ENCODE results near the gene DAND5. TPM values are rescaled to one million over a fixed set of nuclear protein-coding genes. Genes with fewer than 3 reads are reported as not detected.

Gene DAND5
- total and polyA plus RNA-seq, 4 experiments from 2014 or later: not detected

DNA sequence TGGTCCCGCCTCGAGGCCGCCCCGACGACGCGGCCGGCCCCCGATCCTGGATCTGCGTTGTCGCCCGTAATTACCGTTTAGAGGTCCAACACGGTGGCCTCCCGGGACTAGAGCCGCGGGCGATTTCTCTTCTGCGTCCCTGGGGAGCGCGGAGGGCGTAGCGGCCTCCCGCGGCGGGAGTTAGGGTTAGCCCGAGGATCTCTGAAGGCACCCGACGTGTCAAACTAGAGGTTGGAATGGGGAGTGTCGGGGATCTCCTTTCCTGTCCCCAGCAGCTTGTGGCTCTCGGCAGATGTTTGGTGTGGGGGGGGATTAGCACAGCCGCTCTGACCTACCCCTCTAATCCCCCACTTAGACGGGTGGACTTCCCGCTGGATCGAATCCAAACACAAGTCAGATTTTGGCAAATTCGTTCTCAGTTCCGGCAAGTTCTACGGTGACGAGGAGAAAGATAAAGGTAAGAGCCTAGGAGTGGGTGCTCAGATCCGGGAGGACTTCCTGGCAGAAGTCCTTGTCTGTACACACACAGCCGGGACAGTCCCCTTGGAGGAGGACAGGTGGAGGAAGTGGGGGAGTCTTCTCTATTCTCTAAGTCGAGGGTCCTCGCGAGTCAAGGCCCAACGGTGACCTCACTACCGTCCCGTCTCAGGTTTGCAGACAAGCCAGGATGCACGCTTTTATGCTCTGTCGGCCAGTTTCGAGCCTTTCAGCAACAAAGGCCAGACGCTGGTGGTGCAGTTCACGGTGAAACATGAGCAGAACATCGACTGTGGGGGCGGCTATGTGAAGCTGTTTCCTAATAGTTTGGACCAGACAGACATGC is 30.4 kb upstream of the DAND5 start:
- no peaks in the 10 kb centered on the region for H3K9me3 ChIP-seq (ENCODE audit: control insufficient read depth in 1 of 2, low read length in 2 of 2)
- Mint-ChIP-seq H3K9me3 (peaks cover 0 to 9% (median 0%) of the 10 kb centered on the region in 8 donors), H3K27me3 (no peaks in the 10 kb centered on the region), H3K36me3 (peaks cover 34 to 45% of the 10 kb centered on the region in 2 donors), H3K27ac (peak overlapping the region; percentile 96 to 99 (median 98)), H3K4me3 (peak overlapping the region; percentile 94 to 99 (median 98)), H3K4me1 (peaks cover 21 to 58% (median 35%) of the 10 kb centered on the region in 4 donors)
- ChIA-PET CTCF (ENCODE audit: partially characterized antibody) (interaction anchor here (1.0 to 1.5 kb wide), 3 partner anchors 26 to 143 kb away, joined by 3 to 4 read pairs (median 4); partner anchors contain the start of gene GCDH), POLR2A (ENCODE audit: partially characterized antibody) (interaction anchor here (0.6 to 3.1 kb wide), 15 partner anchors 8 to 237 kb away, joined by 3 to 40 read pairs (median 6); partner anchors contain the start of genes DNASE2, GCDH, NACC1 and SYCE2)
- H3K27me3 ChIP-seq (ENCODE audit: insufficient read depth, low read length): no peaks in the 10 kb centered on the region
- peak overlapping the region; percentile 90 for H3K27ac ChIP-seq (ENCODE audit: low read depth, low read length)
- H3K4me1 ChIP-seq (ENCODE audit: insufficient read depth, low read length): peaks cover 36% of the 10 kb centered on the region
- intact Hi-C loops (cut with micrococcal nuclease): loop anchor here (1.0 to 10.0 kb wide), 4 partner anchors 20 to 204 kb away; partner anchors contain the start of genes GCDH, GET3, SYCE2 and TRIR
- peaks cover 38% of the 10 kb centered on the region for H3K36me3 ChIP-seq (ENCODE audit: insufficient read depth, low read length)
- peak overlapping the region; percentile 49 to 97 for H3K4me3 ChIP-seq (ENCODE audit: low read length in 2 of 2)
- peak in 3 of 5 donors; percentile 17 to 56 (median 52) for DNase-seq

GRCh38 chr19:12939975-12940423 is 29.4 kb upstream of the DAND5 start:
- Histone ChIP-seq H3K27ac (ENCODE audit: low read depth, low read length) (peak overlapping the region; percentile 90), H3K36me3 (ENCODE audit: insufficient read depth, low read length) (peaks cover 48% of the 10 kb centered on the region), H3K4me3 (ENCODE audit: low read length in 2 of 2) (peak overlapping the region; percentile 49 to 97), H3K4me1 (ENCODE audit: insufficient read depth, low read length) (peaks cover 41% of the 10 kb centered on the region), H3K9me3 (ENCODE audit: control insufficient read depth in 1 of 2, low read length in 2 of 2) (no peaks in the 10 kb centered on the region), H3K27me3 (ENCODE audit: insufficient read depth, low read length) (no peaks in the 10 kb centered on the region)
- no peak for DNase-seq
- Mint-ChIP-seq H3K27ac (peak overlapping the region; percentile 96 to 99 (median 98)), H3K4me1 (peaks cover 23 to 63% (median 38%) of the 10 kb centered on the region in 4 donors), H3K4me3 (peak overlapping the region; percentile 94 to 99 (median 98)), H3K9me3 (peaks cover 0 to 9% (median 0%) of the 10 kb centered on the region in 8 donors), H3K36me3 (peaks cover 39 to 54% of the 10 kb centered on the region in 2 donors), H3K27me3 (no peaks in the 10 kb centered on the region)
- ChIA-PET CTCF (ENCODE audit: partially characterized antibody) (interaction anchor here (1.0 to 1.5 kb wide), 2 partner anchors 25 to 49 kb away, joined by 3 to 4 read pairs; partner anchors contain the start of gene GCDH), POLR2A (ENCODE audit: partially characterized antibody) (interaction anchor here (1.0 to 3.1 kb wide), 10 partner anchors 8 to 147 kb away, joined by 3 to 40 read pairs (median 10); partner anchors contain the start of genes DNASE2 and GCDH)
- intact Hi-C loops (cut with micrococcal nuclease): loop anchor here (10.0 kb wide), 1 partner anchor 205 kb away; the partner anchor contains the start of genes GET3 and TRIR

DNA sequence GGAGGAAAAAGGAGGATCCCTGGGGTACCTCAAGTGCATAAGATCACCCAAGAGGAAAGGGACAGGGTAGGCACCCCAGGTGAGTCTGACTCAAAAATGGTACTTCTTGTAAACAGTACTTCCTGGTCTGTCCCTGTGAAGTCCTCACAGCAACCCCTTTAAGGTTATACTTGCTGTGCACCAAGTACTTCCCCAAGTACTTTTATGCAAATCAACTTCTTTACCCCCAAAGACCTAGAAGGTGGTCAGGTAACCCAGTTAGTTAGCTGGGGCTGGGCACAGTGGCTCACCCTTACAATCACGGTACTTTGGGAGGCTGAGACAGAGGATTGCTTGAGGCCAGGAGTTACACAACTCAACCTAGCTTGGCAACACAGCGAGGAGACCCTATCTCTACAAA is 28.5 kb upstream of the DAND5 start:
- Mint-ChIP-seq H3K9me3 (peaks cover 0 to 10% (median 0%) of the 10 kb centered on the region in 8 donors), H3K4me1 (peaks cover 24 to 72% (median 42%) of the 10 kb centered on the region in 4 donors), H3K27me3 (peaks cover 0 to 2% of the 10 kb centered on the region in 2 donors), H3K27ac (peak overlapping the region; percentile 27 to 99 (median 79)), H3K36me3 (peaks cover 39 to 62% of the 10 kb centered on the region in 2 donors), H3K4me3 (peak overlapping the region; percentile 26 to 72 (median 48))
- intact Hi-C loops (cut with micrococcal nuclease): no loop called here
- POLR2A ChIA-PET (ENCODE audit: partially characterized antibody): interaction anchor here (0.6 to 0.9 kb wide), 2 partner anchors 50 to 905 kb away, joined by 3 read pairs; partner anchors contain the start of gene GCDH
- no peak for DNase-seq
- Histone ChIP-seq H3K27me3 (ENCODE audit: insufficient read depth, low read length) (no peaks in the 10 kb centered on the region), H3K4me3 (ENCODE audit: low read length in 2 of 2) (no peak overlapping the region), H3K27ac (ENCODE audit: low read depth, low read length) (no peak overlapping the region), H3K4me1 (ENCODE audit: insufficient read depth, low read length) (peaks cover 46% of the 10 kb centered on the region), H3K36me3 (ENCODE audit: insufficient read depth, low read length) (peaks cover 48% of the 10 kb centered on the region), H3K9me3 (ENCODE audit: control insufficient read depth in 1 of 2, low read length in 2 of 2) (no peaks in the 10 kb centered on the region)
- CTCF ChIA-PET (ENCODE audit: partially characterized antibody): no interaction called here

DNA sequence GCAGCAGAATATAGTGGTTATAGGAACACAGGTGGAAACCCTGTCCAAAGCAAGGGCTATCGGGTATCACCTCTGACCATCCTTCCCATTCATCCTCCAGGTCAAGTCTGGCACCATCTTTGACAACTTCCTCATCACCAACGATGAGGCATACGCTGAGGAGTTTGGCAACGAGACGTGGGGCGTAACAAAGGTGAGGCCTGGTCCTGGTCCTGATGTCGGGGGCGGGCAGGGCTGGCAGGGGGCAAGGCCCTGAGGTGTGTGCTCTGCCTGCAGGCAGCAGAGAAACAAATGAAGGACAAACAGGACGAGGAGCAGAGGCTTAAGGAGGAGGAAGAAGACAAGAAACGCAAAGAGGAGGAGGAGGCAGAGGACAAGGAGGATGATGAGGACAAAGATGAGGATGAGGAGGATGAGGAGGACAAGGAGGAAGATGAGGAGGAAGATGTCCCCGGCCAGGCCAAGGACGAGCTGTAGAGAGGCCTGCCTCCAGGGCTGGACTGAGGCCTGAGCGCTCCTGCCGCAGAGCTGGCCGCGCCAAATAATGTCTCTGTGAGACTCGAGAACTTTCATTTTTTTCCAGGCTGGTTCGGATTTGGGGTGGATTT is 25.8 kb upstream of the DAND5 start:
- H3K36me3 Mint-ChIP-seq: peaks cover 43 to 77% of the 10 kb centered on the region in 2 donors
- no peak overlapping the region for H3K4me3 ChIP-seq (ENCODE audit: low read length in 2 of 2)
- peaks cover 0 to 2% of the 10 kb centered on the region in 2 donors for H3K27me3 Mint-ChIP-seq
- ChIA-PET CTCF (ENCODE audit: partially characterized antibody) (interaction anchor here (0.9 kb wide), 1 partner anchor 59 kb away, joined by 3 read pairs; no protein-coding TSS in a partner anchor), POLR2A (ENCODE audit: partially characterized antibody) (interaction anchor here (1.3 kb wide), 1 partner anchor 53 kb away, joined by 6 read pairs; the partner anchor contains the start of gene GCDH)
- H3K9me3 Mint-ChIP-seq: peaks cover 0 to 8% (median 0%) of the 10 kb centered on the region in 8 donors
- DNase-seq: no peak
- no peaks in the 10 kb centered on the region for H3K9me3 ChIP-seq (ENCODE audit: control insufficient read depth in 1 of 2, low read length in 2 of 2)
- peaks cover 60% of the 10 kb centered on the region for H3K36me3 ChIP-seq (ENCODE audit: insufficient read depth, low read length)
- peak overlapping the region; percentile 53 to 99 (median 77) for H3K27ac Mint-ChIP-seq
- H3K4me3 Mint-ChIP-seq: peak overlapping the region in 4 of 8 donors; percentile 30 to 72 (median 46)
- intact Hi-C loops (cut with micrococcal nuclease): no loop called here
- peaks cover 26 to 73% (median 44%) of the 10 kb centered on the region in 4 donors for H3K4me1 Mint-ChIP-seq
- H3K27me3 ChIP-seq (ENCODE audit: insufficient read depth, low read length): no peaks in the 10 kb centered on the region
- peak overlapping the region; percentile 35 for H3K27ac ChIP-seq (ENCODE audit: low read depth, low read length)
- H3K4me1 ChIP-seq (ENCODE audit: insufficient read depth, low read length): peaks cover 47% of the 10 kb centered on the region

DNA sequence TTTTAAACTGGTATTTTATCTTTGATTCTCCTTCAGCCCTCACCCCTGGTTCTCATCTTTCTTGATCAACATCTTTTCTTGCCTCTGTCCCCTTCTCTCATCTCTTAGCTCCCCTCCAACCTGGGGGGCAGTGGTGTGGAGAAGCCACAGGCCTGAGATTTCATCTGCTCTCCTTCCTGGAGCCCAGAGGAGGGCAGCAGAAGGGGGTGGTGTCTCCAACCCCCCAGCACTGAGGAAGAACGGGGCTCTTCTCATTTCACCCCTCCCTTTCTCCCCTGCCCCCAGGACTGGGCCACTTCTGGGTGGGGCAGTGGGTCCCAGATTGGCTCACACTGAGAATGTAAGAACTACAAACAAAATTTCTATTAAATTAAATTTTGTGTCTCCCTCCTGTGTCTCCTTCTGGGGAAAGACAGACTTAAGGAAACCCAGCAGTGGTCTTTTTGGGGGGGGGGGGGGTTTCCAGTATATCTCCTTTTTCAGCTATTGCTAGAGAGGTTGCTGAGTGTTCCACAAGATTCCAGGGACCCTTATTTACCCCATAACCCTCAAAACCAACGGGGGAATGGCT is 25.2 kb upstream of the DAND5 start:
- ChIA-PET CTCF (ENCODE audit: partially characterized antibody) (interaction anchor here (0.9 kb wide), 1 partner anchor 59 kb away, joined by 3 read pairs; no protein-coding TSS in a partner anchor), POLR2A (ENCODE audit: partially characterized antibody) (interaction anchor here (0.6 to 1.3 kb wide), 2 partner anchors 54 to 1088 kb away, joined by 3 to 6 read pairs; partner anchors contain the start of gene GCDH)
- Mint-ChIP-seq H3K27me3 (peaks cover 0 to 2% of the 10 kb centered on the region in 2 donors), H3K27ac (peak overlapping the region; percentile 55 to 99 (median 96)), H3K4me1 (peaks cover 26 to 66% (median 42%) of the 10 kb centered on the region in 4 donors), H3K9me3 (peaks cover 0 to 3% (median 0%) of the 10 kb centered on the region in 8 donors), H3K36me3 (peaks cover 42 to 73% of the 10 kb centered on the region in 2 donors), H3K4me3 (no peak overlapping the region)
- Histone ChIP-seq H3K9me3 (ENCODE audit: control insufficient read depth in 1 of 2, low read length in 2 of 2) (no peaks in the 10 kb centered on the region), H3K36me3 (ENCODE audit: insufficient read depth, low read length) (peaks cover 67% of the 10 kb centered on the region), H3K4me1 (ENCODE audit: insufficient read depth, low read length) (peaks cover 45% of the 10 kb centered on the region), H3K4me3 (ENCODE audit: low read length in 2 of 2) (no peak overlapping the region), H3K27me3 (ENCODE audit: insufficient read depth, low read length) (no peaks in the 10 kb centered on the region), H3K27ac (ENCODE audit: low read depth, low read length) (peak overlapping the region; percentile 78)
- intact Hi-C loops (cut with micrococcal nuclease): no loop called here
- DNase-seq: no peak

GRCh38 chr19:12945479-12946091 is 23.8 kb upstream of the DAND5 start, which contains the start of gene RAD23A:
Gene RAD23A, plus strand, starts transcription at chr19:12945862. Its CDS starts 87 bp downstream, at chr19:12945949.
- Histone ChIP-seq H3K4me3 (ENCODE audit: low read length in 2 of 2) (peak within 1 kb of the TSS in 1 of 2 donors; percentile 64), H3K4me1 (ENCODE audit: insufficient read depth, low read length) (peaks cover 32% of the 10 kb centered on the region), H3K27me3 (ENCODE audit: insufficient read depth, low read length) (no peaks in the 10 kb centered on the region), H3K27ac (ENCODE audit: low read depth, low read length) (peak within 1 kb of the TSS; percentile 78), H3K36me3 (ENCODE audit: insufficient read depth, low read length) (peaks cover 67% of the 10 kb centered on the region), H3K9me3 (ENCODE audit: control insufficient read depth in 1 of 2, low read length in 2 of 2) (no peaks in the 10 kb centered on the region)
- peak; percentile 97 to 98 (median 98) for DNase-seq
- intact Hi-C loops (cut with micrococcal nuclease): loop anchor here (1.0 to 5.0 kb wide), 4 partner anchors 12 to 153 kb away; partner anchors contain the start of genes FARSA, GADD45GIP1, JUNB and SYCE2
- peak within 1 kb of the TSS; percentile 87 to 96 (median 90) for H3K4me3 Mint-ChIP-seq
- peaks cover 15 to 57% (median 30%) of the 10 kb centered on the region in 4 donors for H3K4me1 Mint-ChIP-seq
- peaks cover 38 to 71% of the 10 kb centered on the region in 2 donors for H3K36me3 Mint-ChIP-seq
- peak within 1 kb of the TSS; percentile 96 to 99 (median 97) for H3K27ac Mint-ChIP-seq
- peaks cover 0 to 2% of the 10 kb centered on the region in 2 donors for H3K27me3 Mint-ChIP-seq
- POLR2A ChIA-PET (ENCODE audit: partially characterized antibody): interaction anchor here (0.9 to 2.7 kb wide), 4 partner anchors 8 to 31 kb away, joined by 4 to 13 read pairs (median 5); partner anchors contain the start of gene FARSA
- CTCF ChIA-PET (ENCODE audit: partially characterized antibody): interaction anchor here (0.8 to 1.3 kb wide), 2 partner anchors 20 to 60 kb away, joined by 3 to 5 read pairs; no protein-coding TSS in a partner anchor
- peaks cover 0 to 3% (median 0%) of the 10 kb centered on the region in 8 donors for H3K9me3 Mint-ChIP-seq

Data from CD4-positive, alpha-beta memory T cell (primary cell).